ENCODE data around the gene TIE1. TPM values are rescaled to one million over a fixed set of nuclear protein-coding genes. Genes with fewer than 3 reads are reported as not detected.

TIE1 gene
- total and polyA plus RNA-seq, 2 donors (not counting 1 experiment from before 2014, with no cell fraction given), result 0.02 TPM; not detected in 1

DNA sequence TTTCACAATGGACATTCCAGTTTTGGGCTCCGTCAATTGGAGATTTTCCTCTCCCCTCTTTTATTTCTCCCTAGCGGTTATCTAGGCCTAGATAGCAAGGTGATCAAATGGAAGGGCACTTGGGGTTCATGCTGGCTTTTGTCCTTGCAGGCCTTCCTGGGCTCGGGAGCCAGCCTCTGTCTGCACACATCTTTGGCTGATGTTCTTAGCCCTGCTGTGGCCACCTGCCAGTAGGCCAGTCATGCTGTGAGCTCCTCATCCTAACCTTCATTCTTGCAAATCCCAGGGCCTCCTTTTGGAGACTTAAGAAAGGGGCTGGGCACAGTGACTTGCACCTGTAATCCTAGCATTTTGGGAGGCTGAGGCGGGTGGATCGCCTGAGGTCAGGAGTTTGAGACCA is 13.5 kb downstream of the TIE1 start:
- no peak for TF ChIP-seq EZH2 (IDR thresholded peaks at IDR 0.05; ENCODE audit: low read length, missing control alignments)
- no peak for TF ChIP-seq CTCF (conservative IDR thresholded peaks at IDR 0.05 in 1 of 2, IDR thresholded peaks at IDR 0.05 in 1 of 2; ENCODE audit: low read depth in 1 of 2, low read length in 2 of 2)
- H3K4me3 ChIP-seq (replicated peaks in 1 of 4; ENCODE audit: control extremely low read depth in 1 of 4, insufficient read depth in 1 of 4, low read depth in 3 of 4, low read length in 4 of 4), result no peak overlapping the region
- no peaks in the 10 kb centered on the region for H3K27me3 ChIP-seq (ENCODE audit: control insufficient read depth, insufficient read depth, low read length)
- H3K36me3 ChIP-seq (ENCODE audit: control insufficient read depth, insufficient read depth, low read length), result no peaks in the 10 kb centered on the region
- no peaks in the 10 kb centered on the region for H3K9me3 ChIP-seq (ENCODE audit: control insufficient read depth, insufficient read depth, low read depth, low read length)
- H3K27ac ChIP-seq (ENCODE audit: insufficient read depth, low read length), result no peak overlapping the region
- H3K9ac ChIP-seq (ENCODE audit: insufficient read depth, low read length), result no peak overlapping the region
- H4K20me1 ChIP-seq (ENCODE audit: control insufficient read depth, extremely low read depth, insufficient read depth, low read length), result no peaks in the 10 kb centered on the region
- no peak overlapping the region for H3K4me2 ChIP-seq (ENCODE audit: extremely low read depth, insufficient read depth, low read length)
- DNase-seq (ENCODE audit: low read depth in 2 of 2), result no peak
- no peaks in the 10 kb centered on the region for H3K4me1 ChIP-seq (ENCODE audit: control insufficient read depth, extremely low read depth, insufficient read depth, low read length)
- H2AFZ ChIP-seq (ENCODE audit: low read length), result no peak overlapping the region
- no peaks in the 10 kb centered on the region for H3K79me2 ChIP-seq (ENCODE audit: control insufficient read depth, insufficient read depth, low read length)

GRCh38 chr1:43315481-43315880 is 14.7 kb downstream of the TIE1 start:
- Histone ChIP-seq H3K36me3 (ENCODE audit: control insufficient read depth, insufficient read depth, low read length) (no peaks in the 10 kb centered on the region), H3K27ac (ENCODE audit: insufficient read depth, low read length) (no peak overlapping the region), H3K9ac (ENCODE audit: insufficient read depth, low read length) (no peak overlapping the region), H2AFZ (ENCODE audit: low read length) (no peak overlapping the region), H3K4me2 (ENCODE audit: extremely low read depth, insufficient read depth, low read length) (no peak overlapping the region), H3K27me3 (ENCODE audit: control insufficient read depth, insufficient read depth, low read length) (no peaks in the 10 kb centered on the region), H3K79me2 (ENCODE audit: control insufficient read depth, insufficient read depth, low read length) (no peaks in the 10 kb centered on the region), H4K20me1 (ENCODE audit: control insufficient read depth, extremely low read depth, insufficient read depth, low read length) (no peaks in the 10 kb centered on the region), H3K4me3 (replicated peaks in 1 of 4; ENCODE audit: control extremely low read depth in 1 of 4, insufficient read depth in 1 of 4, low read depth in 3 of 4, low read length in 4 of 4) (no peak overlapping the region), H3K4me1 (ENCODE audit: control insufficient read depth, extremely low read depth, insufficient read depth, low read length) (no peaks in the 10 kb centered on the region), H3K9me3 (ENCODE audit: control insufficient read depth, insufficient read depth, low read depth, low read length) (no peaks in the 10 kb centered on the region)
- TF ChIP-seq CTCF (conservative IDR thresholded peaks at IDR 0.05 in 1 of 2, IDR thresholded peaks at IDR 0.05 in 1 of 2; ENCODE audit: low read depth in 1 of 2, low read length in 2 of 2), result no peak
- TF ChIP-seq EZH2 (IDR thresholded peaks at IDR 0.05; ENCODE audit: low read length, missing control alignments), result no peak
- DNase-seq (ENCODE audit: low read depth in 2 of 2), result no peak

GRCh38 chr1:43315963-43316737 is 15.4 kb downstream of the TIE1 start:
- DNase-seq (ENCODE audit: low read depth in 2 of 2), result peak in 1 of 2 donors; percentile 13
- Histone ChIP-seq H3K79me2 (ENCODE audit: control insufficient read depth, insufficient read depth, low read length) (no peaks in the 10 kb centered on the region), H3K36me3 (ENCODE audit: control insufficient read depth, insufficient read depth, low read length) (no peaks in the 10 kb centered on the region)

More at GRCh38 chr1:43315963-43316737, 15.4 kb downstream of the TIE1 start:
- Histone ChIP-seq H3K27me3 (ENCODE audit: control insufficient read depth, insufficient read depth, low read length) (no peaks in the 10 kb centered on the region), H3K4me3 (replicated peaks in 1 of 4; ENCODE audit: control extremely low read depth in 1 of 4, insufficient read depth in 1 of 4, low read depth in 3 of 4, low read length in 4 of 4) (no peak overlapping the region), H4K20me1 (ENCODE audit: control insufficient read depth, extremely low read depth, insufficient read depth, low read length) (no peaks in the 10 kb centered on the region), H3K9ac (ENCODE audit: insufficient read depth, low read length) (no peak overlapping the region), H3K4me2 (ENCODE audit: extremely low read depth, insufficient read depth, low read length) (no peak overlapping the region), H2AFZ (ENCODE audit: low read length) (no peak overlapping the region), H3K27ac (ENCODE audit: insufficient read depth, low read length) (no peak overlapping the region), H3K9me3 (ENCODE audit: control insufficient read depth, insufficient read depth, low read depth, low read length) (no peaks in the 10 kb centered on the region), H3K4me1 (ENCODE audit: control insufficient read depth, extremely low read depth, insufficient read depth, low read length) (no peaks in the 10 kb centered on the region)
- TF ChIP-seq CTCF (conservative IDR thresholded peaks at IDR 0.05 in 1 of 2, IDR thresholded peaks at IDR 0.05 in 1 of 2; ENCODE audit: low read depth in 1 of 2, low read length in 2 of 2) (no peak), EZH2 (IDR thresholded peaks at IDR 0.05; ENCODE audit: low read length, missing control alignments) (no peak)
